ENCODE measurements around the gene TDRD12.
A peak's percentile ranks its signal among the peaks of the same experiment; 100 is the strongest.

TDRD12 gene, protein sequence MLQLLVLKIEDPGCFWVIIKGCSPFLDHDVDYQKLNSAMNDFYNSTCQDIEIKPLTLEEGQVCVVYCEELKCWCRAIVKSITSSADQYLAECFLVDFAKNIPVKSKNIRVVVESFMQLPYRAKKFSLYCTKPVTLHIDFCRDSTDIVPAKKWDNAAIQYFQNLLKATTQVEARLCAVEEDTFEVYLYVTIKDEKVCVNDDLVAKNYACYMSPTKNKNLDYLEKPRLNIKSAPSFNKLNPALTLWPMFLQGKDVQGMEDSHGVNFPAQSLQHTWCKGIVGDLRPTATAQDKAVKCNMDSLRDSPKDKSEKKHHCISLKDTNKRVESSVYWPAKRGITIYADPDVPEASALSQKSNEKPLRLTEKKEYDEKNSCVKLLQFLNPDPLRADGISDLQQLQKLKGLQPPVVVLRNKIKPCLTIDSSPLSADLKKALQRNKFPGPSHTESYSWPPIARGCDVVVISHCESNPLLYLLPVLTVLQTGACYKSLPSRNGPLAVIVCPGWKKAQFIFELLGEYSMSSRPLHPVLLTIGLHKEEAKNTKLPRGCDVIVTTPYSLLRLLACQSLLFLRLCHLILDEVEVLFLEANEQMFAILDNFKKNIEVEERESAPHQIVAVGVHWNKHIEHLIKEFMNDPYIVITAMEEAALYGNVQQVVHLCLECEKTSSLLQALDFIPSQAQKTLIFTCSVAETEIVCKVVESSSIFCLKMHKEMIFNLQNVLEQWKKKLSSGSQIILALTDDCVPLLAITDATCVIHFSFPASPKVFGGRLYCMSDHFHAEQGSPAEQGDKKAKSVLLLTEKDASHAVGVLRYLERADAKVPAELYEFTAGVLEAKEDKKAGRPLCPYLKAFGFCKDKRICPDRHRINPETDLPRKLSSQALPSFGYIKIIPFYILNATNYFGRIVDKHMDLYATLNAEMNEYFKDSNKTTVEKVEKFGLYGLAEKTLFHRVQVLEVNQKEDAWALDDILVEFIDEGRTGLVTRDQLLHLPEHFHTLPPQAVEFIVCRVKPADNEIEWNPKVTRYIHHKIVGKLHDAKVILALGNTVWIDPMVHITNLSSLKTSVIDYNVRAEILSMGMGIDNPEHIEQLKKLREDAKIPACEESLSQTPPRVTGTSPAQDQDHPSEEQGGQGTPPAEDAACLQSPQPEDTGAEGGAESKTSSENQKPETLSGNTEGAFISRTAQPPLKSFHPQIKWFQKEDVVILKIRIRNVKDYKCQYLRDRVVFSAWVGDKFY (N-terminal part only)

DNA sequence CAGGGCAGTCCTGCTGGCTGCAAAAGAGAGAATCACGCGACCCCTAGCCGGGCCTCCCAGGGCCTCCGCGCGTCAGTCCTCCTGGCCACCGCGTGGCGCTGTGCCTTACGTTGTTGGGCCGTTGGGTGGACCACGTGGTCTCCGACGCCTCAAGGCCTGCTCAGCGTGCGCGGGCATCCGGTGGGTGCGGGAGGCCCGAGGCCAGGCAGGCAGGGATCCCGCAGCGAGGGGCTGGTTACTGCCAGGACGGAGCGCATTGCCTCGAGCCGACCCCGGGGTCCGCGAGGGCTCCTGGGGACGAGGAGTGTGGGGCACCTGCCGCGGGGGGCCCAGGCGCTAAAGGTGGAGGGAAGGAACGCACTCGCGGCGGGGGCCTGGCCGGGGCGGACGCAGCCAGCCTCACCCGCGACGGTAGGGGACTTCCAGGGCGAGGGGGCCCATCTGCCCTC, at the start of gene TDRD12:
TDRD12 (plus strand) TSS at position 157 of the 449 bp plus-strand sequence. CDS start 306 bp downstream, outside the sequence.
- no peak for DNase-seq (ENCODE audit: low read depth, low spot score)
- ChIA-PET CTCF (no interaction called here), POLR2A (no interaction called here)

DNA sequence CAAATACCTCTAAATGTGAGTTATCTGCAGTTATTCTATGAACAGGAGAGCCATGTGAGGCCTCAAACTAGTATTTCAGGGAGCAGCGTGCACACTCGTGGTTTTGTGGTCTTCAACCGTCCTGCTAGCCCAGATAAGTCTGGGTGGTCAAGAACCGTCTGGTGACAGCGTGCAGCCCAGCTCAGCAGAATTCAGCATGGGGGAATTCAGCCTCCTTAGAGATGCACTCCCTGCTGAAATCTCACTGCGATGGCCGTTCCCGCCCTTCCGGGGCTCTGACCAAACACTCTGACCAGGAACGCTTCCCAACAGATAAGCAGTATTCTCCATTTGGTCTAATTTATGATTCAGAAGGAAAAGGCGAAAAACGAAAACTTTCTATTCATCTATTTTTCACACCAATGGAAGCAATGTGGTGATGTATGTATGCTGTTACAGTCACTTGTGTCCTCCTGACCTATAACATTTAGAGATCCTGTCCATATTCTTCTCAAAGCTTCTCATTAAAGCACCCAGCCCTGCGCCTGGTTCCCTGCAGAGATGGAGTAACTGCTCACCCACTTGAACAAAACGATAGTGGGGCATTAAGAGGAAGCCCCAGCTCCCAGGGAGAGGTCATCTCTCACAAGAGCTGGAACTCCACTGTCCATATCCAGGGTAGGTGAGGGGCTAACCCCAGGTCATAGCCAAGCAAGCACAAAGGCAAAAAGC, 47.5 kb upstream of the TDRD12 start:
- CTCF ChIA-PET: no interaction called here
- POLR2A ChIA-PET: no interaction called here
- TF ChIP-seq, protein P1, sequence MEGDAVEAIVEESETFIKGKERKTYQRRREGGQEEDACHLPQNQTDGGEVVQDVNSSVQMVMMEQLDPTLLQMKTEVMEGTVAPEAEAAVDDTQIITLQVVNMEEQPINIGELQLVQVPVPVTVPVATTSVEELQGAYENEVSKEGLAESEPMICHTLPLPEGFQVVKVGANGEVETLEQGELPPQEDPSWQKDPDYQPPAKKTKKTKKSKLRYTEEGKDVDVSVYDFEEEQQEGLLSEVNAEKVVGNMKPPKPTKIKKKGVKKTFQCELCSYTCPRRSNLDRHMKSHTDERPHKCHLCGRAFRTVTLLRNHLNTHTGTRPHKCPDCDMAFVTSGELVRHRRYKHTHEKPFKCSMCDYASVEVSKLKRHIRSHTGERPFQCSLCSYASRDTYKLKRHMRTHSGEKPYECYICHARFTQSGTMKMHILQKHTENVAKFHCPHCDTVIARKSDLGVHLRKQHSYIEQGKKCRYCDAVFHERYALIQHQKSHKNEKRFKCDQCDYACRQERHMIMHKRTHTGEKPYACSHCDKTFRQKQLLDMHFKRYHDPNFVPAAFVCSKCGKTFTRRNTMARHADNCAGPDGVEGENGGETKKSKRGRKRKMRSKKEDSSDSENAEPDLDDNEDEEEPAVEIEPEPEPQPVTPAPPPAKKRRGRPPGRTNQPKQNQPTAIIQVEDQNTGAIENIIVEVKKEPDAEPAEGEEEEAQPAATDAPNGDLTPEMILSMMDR (IDR thresholded peaks at IDR 0.05; ENCODE audit: insufficient read depth, low read length, missing control alignments): no peak
- H3K4me3 ChIP-seq (ENCODE audit: low read depth, low read length): no peak overlapping the region
- no peak for DNase-seq (ENCODE audit: low read depth, low spot score)

More for the DNA sequence above, at the start of gene TDRD12:
- TF ChIP-seq, protein P1 (IDR thresholded peaks at IDR 0.05; ENCODE audit: insufficient read depth, low read length, missing control alignments): no peak
- no peak within 1 kb of the TSS for H3K4me3 ChIP-seq (ENCODE audit: low read depth, low read length)

DNA sequence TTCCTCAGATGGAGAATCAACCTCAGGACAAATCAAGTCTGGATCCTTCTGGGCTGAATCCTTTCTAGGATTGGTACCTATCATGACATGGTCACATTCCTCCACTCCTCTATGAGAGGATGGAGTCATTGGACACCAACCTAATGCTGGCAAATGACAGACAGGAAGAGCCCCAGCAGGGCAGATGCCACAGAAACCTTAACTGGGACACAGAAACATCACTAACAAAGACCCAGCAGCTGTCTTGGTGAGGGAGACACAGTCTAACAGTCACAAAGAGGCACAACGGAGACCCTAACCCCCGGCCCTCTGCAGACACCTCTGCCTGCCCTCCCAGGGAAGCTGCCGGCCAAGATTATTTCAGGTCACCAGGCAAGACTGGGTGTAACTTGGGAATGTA, 46.7 kb upstream of the TDRD12 start:
- TF ChIP-seq, protein P1 (IDR thresholded peaks at IDR 0.05; ENCODE audit: insufficient read depth, low read length, missing control alignments): no peak
- ChIA-PET POLR2A (no interaction called here), CTCF (interaction anchor here (1.0 kb wide), 1 partner anchor 304 kb away, joined by 3 read pairs; no protein-coding TSS in a partner anchor)
- DNase-seq (ENCODE audit: low read depth, low spot score): no peak
- no peak overlapping the region for H3K4me3 ChIP-seq (ENCODE audit: low read depth, low read length)

DNA sequence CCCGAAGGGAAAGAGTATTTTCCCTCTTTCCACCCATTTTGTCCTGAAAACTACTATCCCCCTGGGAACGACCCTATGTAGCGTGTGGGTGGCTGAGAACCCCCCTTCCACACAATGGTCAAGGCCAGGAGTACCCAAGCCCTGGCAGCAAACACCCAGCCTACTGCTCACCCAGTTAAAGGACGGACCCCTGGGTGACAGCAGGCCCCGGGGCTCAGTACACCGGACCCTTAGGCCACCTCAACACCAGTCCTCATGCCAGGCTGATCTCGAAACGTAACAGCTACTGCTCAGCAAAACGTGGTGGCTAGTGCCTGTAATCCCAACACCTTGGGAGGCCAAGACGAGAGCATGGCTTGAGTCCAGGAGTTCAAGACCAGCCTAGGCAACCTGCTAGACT, 46.0 kb upstream of the TDRD12 start:
- no peak for DNase-seq (ENCODE audit: low read depth, low spot score)
- ChIA-PET POLR2A (no interaction called here), CTCF (interaction anchor here (1.0 kb wide), 1 partner anchor 303 kb away, joined by 3 read pairs; no protein-coding TSS in a partner anchor)
- TF ChIP-seq, protein P1 (IDR thresholded peaks at IDR 0.05; ENCODE audit: insufficient read depth, low read length, missing control alignments): no peak
- peak overlapping the region; percentile 95 for H3K4me3 ChIP-seq (ENCODE audit: low read depth, low read length)

DNA sequence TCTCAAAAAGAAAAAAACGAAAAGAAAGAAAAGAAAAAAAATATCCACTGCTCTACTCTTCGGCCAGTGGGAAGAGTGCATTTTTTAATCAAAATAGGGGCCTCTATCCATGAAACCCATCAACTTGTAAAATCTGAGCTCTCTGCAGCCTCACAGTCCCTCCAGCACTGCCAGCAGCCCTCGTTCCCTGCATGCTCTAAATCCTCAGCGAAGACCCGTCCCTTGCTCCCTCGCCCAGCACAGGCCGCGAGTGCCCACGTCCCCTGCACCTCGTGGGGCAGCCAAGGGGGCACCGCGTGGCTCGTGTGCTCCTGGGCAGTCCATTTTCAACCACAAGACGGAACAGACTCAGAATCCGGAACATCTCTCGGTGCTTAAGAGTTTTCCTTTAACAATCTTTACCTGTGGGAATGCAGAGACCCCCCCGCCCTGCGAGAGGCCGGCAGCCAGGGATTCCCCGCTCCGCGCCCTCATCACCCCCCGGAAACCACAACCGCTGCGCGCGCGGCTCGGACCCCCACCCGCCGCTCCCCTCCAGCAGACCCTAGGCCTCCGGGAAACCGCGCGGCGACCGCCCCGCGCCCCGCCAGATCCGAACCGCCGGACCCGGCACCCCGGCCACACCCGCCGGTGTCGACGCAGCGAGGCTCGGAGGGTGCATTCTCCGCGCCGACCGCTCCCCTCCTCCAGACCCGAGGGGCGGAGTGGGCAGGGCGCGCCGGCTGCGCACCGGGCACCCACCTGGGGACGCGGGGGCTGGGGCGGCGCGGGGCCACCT, 45.2 kb upstream of the TDRD12 start:
- TF ChIP-seq, protein P1 (IDR thresholded peaks at IDR 0.05; ENCODE audit: insufficient read depth, low read length, missing control alignments): no peak
- no peak for DNase-seq (ENCODE audit: low read depth, low spot score)
- ChIA-PET POLR2A (interaction anchor here (0.6 to 0.9 kb wide), 2 partner anchors 17 to 417 kb away, joined by 3 read pairs; partner anchors contain the start of gene NUDT19), CTCF (interaction anchor here (1.0 kb wide), 1 partner anchor 74 kb away, joined by 4 read pairs; no protein-coding TSS in a partner anchor)
- peak overlapping the region; percentile 95 for H3K4me3 ChIP-seq (ENCODE audit: low read depth, low read length)

Data from AG04449 (cell line).